Glutamatergic neuron (in vitro differentiated cells): Measurements from ENCODE around the gene KCNJ5. TPM values are rescaled to one million over a fixed set of nuclear protein-coding genes. Genes with fewer than 3 reads are reported as not detected.
"Not testable (repeated sequence)": the region's sequence is repeated elsewhere in the genome, so short reads cannot be mapped to it uniquely, and the experiment has no call there.

Experiments
- DNase-seq: peaks from one replicate; pipeline ENCODE4 v3.0.0; 2022
- H3K27ac Mint-ChIP-seq: one replicate; pipeline ENCODE4 v1.8.0; 2020; ENCODE audit warnings: mild to moderate bottlenecking, mixed read lengths, inconsistent platforms; ENCODE audit not compliant: unreplicated experiment
- H3K27me3 Mint-ChIP-seq: one replicate; pipeline ENCODE4 v1.8.0; 2020; ENCODE audit warnings: mild to moderate bottlenecking, moderate library complexity, mixed read lengths, inconsistent platforms; ENCODE audit not compliant: unreplicated experiment
- H3K36me3 Mint-ChIP-seq: one replicate; pipeline ENCODE4 v1.8.0; 2020; ENCODE audit warnings: mild to moderate bottlenecking, mixed read lengths, inconsistent platforms; ENCODE audit not compliant: unreplicated experiment
- H3K4me1 Mint-ChIP-seq: one replicate; pipeline ENCODE4 v1.8.0; 2020; ENCODE audit warnings: mild to moderate bottlenecking, low read depth, mixed read lengths, inconsistent platforms; ENCODE audit not compliant: unreplicated experiment
- H3K4me3 Mint-ChIP-seq: one replicate; pipeline ENCODE4 v1.8.0; 2020; ENCODE audit warnings: mild to moderate bottlenecking, mixed read lengths, inconsistent platforms; ENCODE audit not compliant: unreplicated experiment
- H3K9me3 Mint-ChIP-seq: one replicate; pipeline ENCODE4 v1.8.0; 2020; ENCODE audit warnings: mild to moderate bottlenecking, moderate library complexity, mixed read lengths, inconsistent platforms; ENCODE audit not compliant: unreplicated experiment
- CTCF ChIP-seq: fragments of 200-600 bp; sonication (generic); IDR thresholded peaks from one replicate; pipeline ENCODE4 v1.5.0; 2021; ENCODE audit not compliant: partially characterized antibody, unreplicated experiment
- total RNA-seq: library from RNA; stranded (reverse); fragmentation: NEBNext Ultra II Directional; extraction: Animal tissue kit (Norgen Biotek cat#: 25700); gene quantifications from one replicate; pipeline ENCODE4 v1.2.1, GENCODE V29; 2021; ENCODE audit not compliant: unreplicated experiment

The KCNJ5 gene
- total RNA-seq, 1 donor from 2014 or later: 0.34 TPM

GRCh38 chr11:128916681-128917080, 25.5 kb downstream of the KCNJ5 start:
- no peak overlapping the region for H3K4me3 Mint-ChIP-seq
- H3K27me3 Mint-ChIP-seq: peaks cover 12% of the 10 kb centered on the region
- no peak for DNase-seq
- TF ChIP-seq CTCF: no peak
- peaks cover 17% of the 10 kb centered on the region for H3K9me3 Mint-ChIP-seq
- peaks cover 17% of the 10 kb centered on the region for H3K36me3 Mint-ChIP-seq
- no peak overlapping the region for H3K27ac Mint-ChIP-seq
- peaks cover 29% of the 10 kb centered on the region for H3K4me1 Mint-ChIP-seq

- peaks cover 29% of the 10 kb centered on the region for H3K4me1 Mint-ChIP-seq
- H3K27ac Mint-ChIP-seq: no peak overlapping the region
- peaks cover 20% of the 10 kb centered on the region for H3K9me3 Mint-ChIP-seq
- peaks cover 11% of the 10 kb centered on the region for H3K27me3 Mint-ChIP-seq
- H3K36me3 Mint-ChIP-seq: peaks cover 15% of the 10 kb centered on the region
- TF ChIP-seq CTCF: no peak
- no peak for DNase-seq
- no peak overlapping the region for H3K4me3 Mint-ChIP-seq
Measured at GRCh38 chr11:128917144-128917724, 26.1 kb downstream of the KCNJ5 start.

GRCh38 chr11:128919216-128919615, 28.1 kb downstream of the KCNJ5 start:
- Mint-ChIP-seq H3K27ac (no peak overlapping the region), H3K9me3 (peaks cover 15% of the 10 kb centered on the region), H3K36me3 (peaks cover 12% of the 10 kb centered on the region), H3K4me1 (peaks cover 28% of the 10 kb centered on the region), H3K27me3 (peaks cover 12% of the 10 kb centered on the region), H3K4me3 (no peak overlapping the region)
- no peak for TF ChIP-seq CTCF
- DNase-seq: no peak

GRCh38 chr11:128919635-128920034, 28.5 kb downstream of the KCNJ5 start:
- Mint-ChIP-seq H3K4me1 (peaks cover 27% of the 10 kb centered on the region), H3K27me3 (peaks cover 12% of the 10 kb centered on the region), H3K36me3 (peaks cover 12% of the 10 kb centered on the region), H3K9me3 (peaks cover 15% of the 10 kb centered on the region)
- not testable (repeated sequence) for DNase-seq, H3K27ac Mint-ChIP-seq, H3K4me3 Mint-ChIP-seq

- Mint-ChIP-seq H3K36me3 (peaks cover 6% of the 10 kb centered on the region), H3K27ac (no peak overlapping the region), H3K4me1 (peaks cover 22% of the 10 kb centered on the region), H3K9me3 (peaks cover 11% of the 10 kb centered on the region), H3K4me3 (no peak overlapping the region), H3K27me3 (peaks cover 9% of the 10 kb centered on the region)
- no peak for TF ChIP-seq CTCF
- no peak for DNase-seq
Measured at GRCh38 chr11:128920666-128921065, 29.5 kb downstream of the KCNJ5 start.
